GM12878 (cell line): ENCODE measurements around the gene RALGAPA2. TPM values are rescaled to one million over a fixed set of nuclear protein-coding genes. Genes with fewer than 3 reads are reported as not detected.

ENCODE experiments used
- ATAC-seq: fragments of 200-7000 bp; cut with Tn5 transposase; 3 replicates; pipeline ENCODE4 v1.9.1; 2020; ENCODE audit warnings: mild to moderate bottlenecking, moderate library complexity
- BruUV-seq: library from RNA; stranded (reverse); fragments of 400-500 nt; replicated peaks from 2 replicates; lab custom pipeline; 2021; lab: Mats Ljungman, UMichigan
- CTCF ChIA-PET: fragments of 300-600 bp; sonication (Branson Sonifier 250); formaldehyde crosslinking; extraction: SDS; loops from one replicate; lab custom pipeline; 2021; ENCODE audit warnings: inconsistent platforms; lab: Yijun Ruan, JAX
- POLR2A ChIA-PET: fragments of 350-600 bp; formaldehyde crosslinking; extraction: SDS; loops from one replicate; lab custom pipeline; 2021; ENCODE audit warnings: inconsistent platforms; lab: Charles Lee
- RAD21 ChIA-PET: fragments of 300-600 bp; sonication (Branson Sonifier 250); formaldehyde crosslinking; loops from one replicate; lab custom pipeline; 2023; ENCODE audit warnings: antibody characterized with exemption; ENCODE audit not compliant: unreplicated experiment; lab: Charles Lee
- SMC1A ChIA-PET: fragments of 300-600 bp; sonication (Branson Sonifier 250); formaldehyde crosslinking; loops from one replicate; lab custom pipeline; 2023; ENCODE audit not compliant: unreplicated experiment, uncharacterized antibody; lab: Charles Lee
- DNase-seq: peaks from one replicate; pipeline ENCODE4 v3.0.0-alpha.2; 2011; ENCODE audit warnings: low read depth, low spot score
- FAIRE-seq: peaks from 3 replicates; lab custom pipeline; 2011; peaks lifted over from hg19 to GRCh38; lab: Jason Lieb, UNC
- H2AFZ ChIP-seq: 2 replicates; pipeline ENCODE4 v1.6.0; 2011; ENCODE audit warnings: low read depth, low read length, control low read depth; ENCODE audit not compliant: control insufficient read depth
- H3K27ac ChIP-seq: 2 replicates; pipeline ENCODE4 v1.5.1; 2011; ENCODE audit warnings: control low read depth; ENCODE audit not compliant: control insufficient read depth, insufficient read depth
- H3K27me3 ChIP-seq, 2 experiments: replicated peaks in 1 of 2; 2 replicates each; pipeline versions ENCODE4 v1.6.0 to v1.6.1; 2011; ENCODE audit warnings: low read length in 1 of 2; ENCODE audit not compliant: control insufficient read depth in 2 of 2, insufficient read depth in 2 of 2
- H3K36me3 ChIP-seq, 2 experiments: 2 replicates each; pipeline ENCODE4 v1.5.1; 2011; ENCODE audit warnings: low read length in 1 of 2; ENCODE audit not compliant: control insufficient read depth in 2 of 2, insufficient read depth in 2 of 2
- H3K4me1 ChIP-seq: 2 replicates; pipeline ENCODE4 v1.6.1; 2011; ENCODE audit warnings: mild to moderate bottlenecking, low read length, moderate library complexity, mixed read lengths; ENCODE audit not compliant: control insufficient read depth, insufficient read depth
- H3K4me2 ChIP-seq: 2 replicates; pipeline ENCODE4 v1.6.0; 2011; ENCODE audit warnings: control low read depth; ENCODE audit not compliant: control insufficient read depth, insufficient read depth
- H3K4me3 ChIP-seq: fragments of 200-600 bp; sonication (generic); 2 replicates; pipeline ENCODE4 v1.5.1; 2016
- H3K79me2 ChIP-seq: 2 replicates; pipeline ENCODE4 v1.6.0; 2011; ENCODE audit warnings: low read length; ENCODE audit not compliant: control insufficient read depth, insufficient read depth
- H3K9ac ChIP-seq: 2 replicates; pipeline ENCODE4 v1.8.0; 2011; ENCODE audit warnings: low read length, control low read depth, mixed read lengths; ENCODE audit not compliant: control insufficient read depth, insufficient read depth
- H3K9me3 ChIP-seq: replicated peaks from 3 replicates; pipeline ENCODE4 v1.5.1; 2011; ENCODE audit warnings: mild to moderate bottlenecking, low read length; ENCODE audit not compliant: control insufficient read depth, insufficient read depth
- H4K20me1 ChIP-seq: 2 replicates; pipeline ENCODE4 v1.6.0; 2011; ENCODE audit not compliant: control insufficient read depth, insufficient read depth
- JUNB ChIP-seq: IDR thresholded peaks from 2 replicates; pipeline ENCODE4 v1.6.1; 2016; ENCODE audit warnings: antibody characterized with exemption, mild to moderate bottlenecking
- JUND ChIP-seq: IDR thresholded peaks from 2 replicates; pipeline ENCODE4 v1.6.1; 2012; ENCODE audit warnings: low read depth, mild to moderate bottlenecking, low read length, improper control_type of control experiment, moderate library complexity
- MYB ChIP-seq: fragments of 150-350 bp; IDR thresholded peaks from 2 replicates; pipeline ENCODE4 v1.6.1; 2014; ENCODE audit warnings: mild to moderate bottlenecking, low read depth, low read length, borderline replicate concordance
- SREBF2 ChIP-seq: IDR thresholded peaks from 2 replicates; pipeline ENCODE4 v1.6.1; 2012; ENCODE audit warnings: mild to moderate bottlenecking, low read length
- WGBS: methylation state at CpG from one replicate; pipeline ENCODE4 v1.1.6; 2016; ENCODE audit warnings: low lambda C conversion rate; ENCODE audit not compliant: insufficient replicate concordance, insufficient coverage; ENCODE audit errors: missing lambda C conversion rate; 5-methylcytosine and 5-hydroxymethylcytosine counted together
- in situ Hi-C: fragments of 300-500 bp; cut with MboI; formaldehyde crosslinking; loops from 9 replicates; pipeline ENCODE4 v1.14.3; 2018; ENCODE audit warnings: mixed read lengths
- intact Hi-C: fragments of 100-400 bp; cut with micrococcal nuclease; formaldehyde crosslinking; loops from one replicate; pipeline ENCODE4 v1.14.2; 2022; ENCODE audit not compliant: unreplicated experiment
- polyA plus RNA-seq, 11 experiments: library from polyadenylated mRNA; depleted of rRNA in 4 of 11; unstranded in 6 of 11; stranded (reverse) in 5 of 11; fragments of >200 nt; fragmentation: Nextera tagmentation in 4 of 11; fragmentation: Illumina TruSeq in 1 of 11; extraction: Ambion mirVana in 4 of 11; extraction: Trizol in 1 of 11; gene quantifications; 1 replicate in 1 of 11; 2 replicates in 10 of 11; pipeline versions ENCODE4 v1.2.1 to v1.2.3, GENCODE V29; 2011 to 2016; ENCODE audit warnings: inconsistent platforms in 2 of 11, missing spikeins in 2 of 11, low read depth in 1 of 11
- total RNA-seq, 4 experiments: library from RNA; depleted of rRNA in 3 of 4; stranded (reverse); fragments of >200 nt in 3 of 4; fragmentation: Illumina TruSeq in 1 of 4; extraction: Trizol in 1 of 4; gene quantifications; 2 replicates each; pipeline versions ENCODE4 v1.2.1 to v1.2.3, GENCODE V29; 2013 to 2021
- TF ChIP-seq, protein P1 (sequence below): IDR thresholded peaks from 2 replicates; pipeline ENCODE4 v1.6.1; 2011; ENCODE audit warnings: borderline replicate concordance, low read depth, mild to moderate bottlenecking, moderate library complexity, mixed read lengths, low read length; ENCODE audit not compliant: insufficient read depth; ENCODE audit errors: extremely low read length
- TF ChIP-seq, protein P2 (sequence below): fragments of 450-650 bp; IDR thresholded peaks from 2 replicates; pipeline ENCODE4 v1.6.1; 2016; ENCODE audit warnings: mild to moderate bottlenecking
- TF ChIP-seq, protein P3 (sequence below): fragments of 450-650 bp; IDR thresholded peaks from 2 replicates; pipeline ENCODE4 v1.6.1; 2017; ENCODE audit warnings: antibody characterized with exemption, mild to moderate bottlenecking, moderate library complexity
- TF ChIP-seq, protein P4 (sequence below): IDR thresholded peaks from 2 replicates; pipeline ENCODE4 v1.6.1; 2012; ENCODE audit warnings: improper control_type of control experiment, low read depth, low read length; ENCODE audit not compliant: insufficient replicate concordance

The RALGAPA2 gene
- total and polyA plus RNA-seq, 10 of the 15 experiments (the other 5 are each of a cell fraction or from before 2014, with no cell fraction given): 2.9 to 29.4 (median 19.6) TPM

DNA sequence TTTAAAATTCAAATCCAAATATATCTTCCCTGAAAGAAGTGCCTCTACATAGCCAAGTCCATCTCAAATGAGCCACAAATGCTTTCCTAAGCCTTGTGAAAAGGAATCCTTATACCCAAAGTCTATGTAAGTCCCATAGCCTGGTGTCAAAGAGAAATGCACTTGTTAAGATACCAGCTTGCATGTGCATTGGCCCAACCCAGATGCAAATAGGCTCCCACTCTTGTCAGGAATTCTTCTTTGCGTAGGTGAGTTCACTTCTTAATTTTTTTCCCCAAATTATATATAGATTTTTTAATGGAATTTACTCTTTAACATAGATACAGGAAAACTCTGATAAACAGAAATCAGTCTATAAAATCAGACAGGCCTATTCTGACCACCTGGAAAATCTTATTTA, 105.6 kb downstream of the RALGAPA2 start:
- peaks cover 8% of the 10 kb centered on the region; the same call in 2 of the 3 replicates for H3K9me3 ChIP-seq
- FAIRE-seq (no peak), DNase-seq (no peak), ATAC-seq (no peak)
- H3K79me2 ChIP-seq: no peaks in the 10 kb centered on the region
- no peak overlapping the region for H3K4me3 ChIP-seq
- intact Hi-C loops (no loop called here), in situ Hi-C loops (no loop called here)
- no peaks in the 10 kb centered on the region for H4K20me1 ChIP-seq
- ChIA-PET CTCF (interaction anchor here (6.4 kb wide), 1 partner anchor 12 kb away, joined by 56 read pairs; no protein-coding TSS in a partner anchor), SMC1A (no interaction called here), POLR2A (no interaction called here), RAD21 (no interaction called here)
- H3K4me2 ChIP-seq: no peak overlapping the region
- no TSS peak for BruUV-seq
- 100% methylated on average over 1 of the region's 1 CpG for WGBS
- no peak overlapping the region for H3K9ac ChIP-seq
- H3K36me3 ChIP-seq: no peaks in the 10 kb centered on the region; a peak in 1 of 4 replicates
- no peaks in the 10 kb centered on the region for H3K27me3 ChIP-seq
- H2AFZ ChIP-seq: no peak overlapping the region
- no peak overlapping the region for H3K27ac ChIP-seq
- H3K4me1 ChIP-seq: peaks cover 19% of the 10 kb centered on the region
- TF ChIP-seq JUNB (no peak), JUND (no peak), SREBF2 (no peak), MYB (no peak)
- TF ChIP-seq, protein P1, sequence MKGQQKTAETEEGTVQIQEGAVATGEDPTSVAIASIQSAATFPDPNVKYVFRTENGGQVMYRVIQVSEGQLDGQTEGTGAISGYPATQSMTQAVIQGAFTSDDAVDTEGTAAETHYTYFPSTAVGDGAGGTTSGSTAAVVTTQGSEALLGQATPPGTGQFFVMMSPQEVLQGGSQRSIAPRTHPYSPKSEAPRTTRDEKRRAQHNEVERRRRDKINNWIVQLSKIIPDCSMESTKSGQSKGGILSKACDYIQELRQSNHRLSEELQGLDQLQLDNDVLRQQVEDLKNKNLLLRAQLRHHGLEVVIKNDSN: no peak
- TF ChIP-seq, protein P2, sequence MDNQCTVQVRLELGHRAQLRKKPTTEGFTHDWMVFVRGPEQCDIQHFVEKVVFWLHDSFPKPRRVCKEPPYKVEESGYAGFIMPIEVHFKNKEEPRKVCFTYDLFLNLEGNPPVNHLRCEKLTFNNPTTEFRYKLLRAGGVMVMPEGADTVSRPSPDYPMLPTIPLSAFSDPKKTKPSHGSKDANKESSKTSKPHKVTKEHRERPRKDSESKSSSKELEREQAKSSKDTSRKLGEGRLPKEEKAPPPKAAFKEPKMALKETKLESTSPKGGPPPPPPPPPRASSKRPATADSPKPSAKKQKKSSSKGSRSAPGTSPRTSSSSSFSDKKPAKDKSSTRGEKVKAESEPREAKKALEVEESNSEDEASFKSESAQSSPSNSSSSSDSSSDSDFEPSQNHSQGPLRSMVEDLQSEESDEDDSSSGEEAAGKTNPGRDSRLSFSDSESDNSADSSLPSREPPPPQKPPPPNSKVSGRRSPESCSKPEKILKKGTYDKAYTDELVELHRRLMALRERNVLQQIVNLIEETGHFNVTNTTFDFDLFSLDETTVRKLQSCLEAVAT: no peak
- TF ChIP-seq, protein P3, sequence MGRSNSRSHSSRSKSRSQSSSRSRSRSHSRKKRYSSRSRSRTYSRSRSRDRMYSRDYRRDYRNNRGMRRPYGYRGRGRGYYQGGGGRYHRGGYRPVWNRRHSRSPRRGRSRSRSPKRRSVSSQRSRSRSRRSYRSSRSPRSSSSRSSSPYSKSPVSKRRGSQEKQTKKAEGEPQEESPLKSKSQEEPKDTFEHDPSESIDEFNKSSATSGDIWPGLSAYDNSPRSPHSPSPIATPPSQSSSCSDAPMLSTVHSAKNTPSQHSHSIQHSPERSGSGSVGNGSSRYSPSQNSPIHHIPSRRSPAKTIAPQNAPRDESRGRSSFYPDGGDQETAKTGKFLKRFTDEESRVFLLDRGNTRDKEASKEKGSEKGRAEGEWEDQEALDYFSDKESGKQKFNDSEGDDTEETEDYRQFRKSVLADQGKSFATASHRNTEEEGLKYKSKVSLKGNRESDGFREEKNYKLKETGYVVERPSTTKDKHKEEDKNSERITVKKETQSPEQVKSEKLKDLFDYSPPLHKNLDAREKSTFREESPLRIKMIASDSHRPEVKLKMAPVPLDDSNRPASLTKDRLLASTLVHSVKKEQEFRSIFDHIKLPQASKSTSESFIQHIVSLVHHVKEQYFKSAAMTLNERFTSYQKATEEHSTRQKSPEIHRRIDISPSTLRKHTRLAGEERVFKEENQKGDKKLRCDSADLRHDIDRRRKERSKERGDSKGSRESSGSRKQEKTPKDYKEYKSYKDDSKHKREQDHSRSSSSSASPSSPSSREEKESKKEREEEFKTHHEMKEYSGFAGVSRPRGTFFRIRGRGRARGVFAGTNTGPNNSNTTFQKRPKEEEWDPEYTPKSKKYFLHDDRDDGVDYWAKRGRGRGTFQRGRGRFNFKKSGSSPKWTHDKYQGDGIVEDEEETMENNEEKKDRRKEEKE: no peak
- TF ChIP-seq, protein P4, sequence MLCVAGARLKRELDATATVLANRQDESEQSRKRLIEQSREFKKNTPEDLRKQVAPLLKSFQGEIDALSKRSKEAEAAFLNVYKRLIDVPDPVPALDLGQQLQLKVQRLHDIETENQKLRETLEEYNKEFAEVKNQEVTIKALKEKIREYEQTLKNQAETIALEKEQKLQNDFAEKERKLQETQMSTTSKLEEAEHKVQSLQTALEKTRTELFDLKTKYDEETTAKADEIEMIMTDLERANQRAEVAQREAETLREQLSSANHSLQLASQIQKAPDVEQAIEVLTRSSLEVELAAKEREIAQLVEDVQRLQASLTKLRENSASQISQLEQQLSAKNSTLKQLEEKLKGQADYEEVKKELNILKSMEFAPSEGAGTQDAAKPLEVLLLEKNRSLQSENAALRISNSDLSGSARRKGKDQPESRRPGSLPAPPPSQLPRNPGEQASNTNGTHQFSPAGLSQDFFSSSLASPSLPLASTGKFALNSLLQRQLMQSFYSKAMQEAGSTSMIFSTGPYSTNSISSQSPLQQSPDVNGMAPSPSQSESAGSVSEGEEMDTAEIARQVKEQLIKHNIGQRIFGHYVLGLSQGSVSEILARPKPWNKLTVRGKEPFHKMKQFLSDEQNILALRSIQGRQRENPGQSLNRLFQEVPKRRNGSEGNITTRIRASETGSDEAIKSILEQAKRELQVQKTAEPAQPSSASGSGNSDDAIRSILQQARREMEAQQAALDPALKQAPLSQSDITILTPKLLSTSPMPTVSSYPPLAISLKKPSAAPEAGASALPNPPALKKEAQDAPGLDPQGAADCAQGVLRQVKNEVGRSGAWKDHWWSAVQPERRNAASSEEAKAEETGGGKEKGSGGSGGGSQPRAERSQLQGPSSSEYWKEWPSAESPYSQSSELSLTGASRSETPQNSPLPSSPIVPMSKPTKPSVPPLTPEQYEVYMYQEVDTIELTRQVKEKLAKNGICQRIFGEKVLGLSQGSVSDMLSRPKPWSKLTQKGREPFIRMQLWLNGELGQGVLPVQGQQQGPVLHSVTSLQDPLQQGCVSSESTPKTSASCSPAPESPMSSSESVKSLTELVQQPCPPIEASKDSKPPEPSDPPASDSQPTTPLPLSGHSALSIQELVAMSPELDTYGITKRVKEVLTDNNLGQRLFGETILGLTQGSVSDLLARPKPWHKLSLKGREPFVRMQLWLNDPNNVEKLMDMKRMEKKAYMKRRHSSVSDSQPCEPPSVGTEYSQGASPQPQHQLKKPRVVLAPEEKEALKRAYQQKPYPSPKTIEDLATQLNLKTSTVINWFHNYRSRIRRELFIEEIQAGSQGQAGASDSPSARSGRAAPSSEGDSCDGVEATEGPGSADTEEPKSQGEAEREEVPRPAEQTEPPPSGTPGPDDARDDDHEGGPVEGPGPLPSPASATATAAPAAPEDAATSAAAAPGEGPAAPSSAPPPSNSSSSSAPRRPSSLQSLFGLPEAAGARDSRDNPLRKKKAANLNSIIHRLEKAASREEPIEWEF: no peak
